GM10248 (cell line): Measurements from ENCODE around the gene KCNH5.

Experiments
- CTCF ChIA-PET: fragments of 300-600 bp; sonication (Branson Sonifier 250); formaldehyde crosslinking; extraction: SDS; loops from one replicate; lab custom pipeline; 2021; ENCODE audit warnings: antibody characterized with exemption; lab: Yijun Ruan, JAX
- POLR2A ChIA-PET: fragments of 350-650 bp; sonication (Branson Sonifier 250); formaldehyde crosslinking; extraction: SDS; loops from one replicate; lab custom pipeline; 2020; ENCODE audit warnings: antibody characterized with exemption; lab: Yijun Ruan, JAX
- DNase-seq: peaks from one replicate; pipeline ENCODE4 v3.0.0; 2012; ENCODE audit errors: extremely low spot score
- CTCF ChIP-seq: IDR thresholded peaks from 2 replicates; pipeline ENCODE4 v1.5.1; 2012; ENCODE audit warnings: mild to moderate bottlenecking, low read depth; ENCODE audit errors: extremely low read depth, missing control alignments, control extremely low read depth

The KCNH5 gene

GRCh38 chr14:62711351-62712023, 333.8 kb downstream of the KCNH5 start:
- TF ChIP-seq CTCF = no peak
- ChIA-PET CTCF (interaction anchor here (1.2 to 1.3 kb wide), 2 partner anchors 10 kb away, joined by 3 to 4 read pairs; no protein-coding TSS in a partner anchor), POLR2A (no interaction called here)
- no peak for DNase-seq

- DNase-seq = no peak
- CTCF ChIA-PET = interaction anchor here (1.3 kb wide), 1 partner anchor 11 kb away, joined by 4 read pairs; no protein-coding TSS in a partner anchor
- POLR2A ChIA-PET = no interaction called here
These were observed 334.4 kb downstream of the KCNH5 start for GRCh38 chr14:62710811-62711210.

GRCh38 chr14:62709773-62710172, 335.5 kb downstream of the KCNH5 start:
- CTCF ChIA-PET = no interaction called here
- no peak for DNase-seq
- POLR2A ChIA-PET = no interaction called here
- TF ChIP-seq CTCF = no peak

More at GRCh38 chr14:62710811-62711210, 334.4 kb downstream of the KCNH5 start:
- no peak for TF ChIP-seq CTCF

GRCh38 chr14:62706217-62706616, 339.0 kb downstream of the KCNH5 start:
- ChIA-PET CTCF (interaction anchor here (2.0 to 2.3 kb wide), 2 partner anchors 9 to 14 kb away, joined by 4 to 8 read pairs; no protein-coding TSS in a partner anchor), POLR2A (no interaction called here)
- no peak for DNase-seq
- TF ChIP-seq CTCF = no peak

- ChIA-PET POLR2A (no interaction called here), CTCF (no interaction called here)
- DNase-seq = no peak
- TF ChIP-seq CTCF = no peak
These were observed 347.8 kb downstream of the KCNH5 start for GRCh38 chr14:62697461-62697860.

- no peak for DNase-seq
- TF ChIP-seq CTCF = no peak
- ChIA-PET CTCF (no interaction called here), POLR2A (no interaction called here)
These were observed 348.3 kb downstream of the KCNH5 start for GRCh38 chr14:62696929-62697328.
